Endothelial cell (in vitro differentiated cells): Measurements from ENCODE around the gene SCO2. TPM values are rescaled to one million over a fixed set of nuclear protein-coding genes. Genes with fewer than 3 reads are reported as not detected.

ENCODE experiments used
- DNase-seq: peaks from one replicate; pipeline ENCODE4 v3.0.0; 2021; ENCODE audit warnings: low spot score
- H3K27ac Mint-ChIP-seq: one replicate; pipeline ENCODE4 v1.8.0; 2021; ENCODE audit warnings: mixed read lengths, inconsistent platforms; ENCODE audit not compliant: unreplicated experiment
- H3K27me3 Mint-ChIP-seq: one replicate; pipeline ENCODE4 v1.8.0; 2021; ENCODE audit warnings: mild to moderate bottlenecking, moderate library complexity, mixed read lengths, inconsistent platforms; ENCODE audit not compliant: unreplicated experiment
- H3K36me3 Mint-ChIP-seq: one replicate; pipeline ENCODE4 v1.8.0; 2021; ENCODE audit warnings: mild to moderate bottlenecking, low read depth, mixed read lengths, inconsistent platforms; ENCODE audit not compliant: unreplicated experiment
- H3K4me1 Mint-ChIP-seq: one replicate; pipeline ENCODE4 v1.8.0; 2021; ENCODE audit warnings: mild to moderate bottlenecking, mixed read lengths, inconsistent platforms; ENCODE audit not compliant: unreplicated experiment
- H3K4me3 Mint-ChIP-seq: one replicate; pipeline ENCODE4 v1.8.0; 2021; ENCODE audit warnings: mild to moderate bottlenecking, mixed read lengths, inconsistent platforms; ENCODE audit not compliant: unreplicated experiment
- H3K9me3 Mint-ChIP-seq: one replicate; pipeline ENCODE4 v1.8.0; 2021; ENCODE audit warnings: mixed read lengths, inconsistent platforms; ENCODE audit not compliant: unreplicated experiment
- total RNA-seq: library from RNA; stranded (reverse); fragmentation: NEBNext Ultra II Directional; extraction: Animal tissue kit (Norgen Biotek cat#: 25700); gene quantifications from one replicate; pipeline ENCODE4 v1.2.1, GENCODE V29; 2021; ENCODE audit not compliant: unreplicated experiment
- TF ChIP-seq, protein P1 (sequence below): fragments of 200-600 bp; sonication (generic); IDR thresholded peaks from one replicate; pipeline ENCODE4 v1.5.0; 2021; ENCODE audit warnings: antibody characterized with exemption; ENCODE audit not compliant: unreplicated experiment

The SCO2 gene
- total RNA-seq, 1 donor from 2014 or later, result 1.1 TPM

DNA sequence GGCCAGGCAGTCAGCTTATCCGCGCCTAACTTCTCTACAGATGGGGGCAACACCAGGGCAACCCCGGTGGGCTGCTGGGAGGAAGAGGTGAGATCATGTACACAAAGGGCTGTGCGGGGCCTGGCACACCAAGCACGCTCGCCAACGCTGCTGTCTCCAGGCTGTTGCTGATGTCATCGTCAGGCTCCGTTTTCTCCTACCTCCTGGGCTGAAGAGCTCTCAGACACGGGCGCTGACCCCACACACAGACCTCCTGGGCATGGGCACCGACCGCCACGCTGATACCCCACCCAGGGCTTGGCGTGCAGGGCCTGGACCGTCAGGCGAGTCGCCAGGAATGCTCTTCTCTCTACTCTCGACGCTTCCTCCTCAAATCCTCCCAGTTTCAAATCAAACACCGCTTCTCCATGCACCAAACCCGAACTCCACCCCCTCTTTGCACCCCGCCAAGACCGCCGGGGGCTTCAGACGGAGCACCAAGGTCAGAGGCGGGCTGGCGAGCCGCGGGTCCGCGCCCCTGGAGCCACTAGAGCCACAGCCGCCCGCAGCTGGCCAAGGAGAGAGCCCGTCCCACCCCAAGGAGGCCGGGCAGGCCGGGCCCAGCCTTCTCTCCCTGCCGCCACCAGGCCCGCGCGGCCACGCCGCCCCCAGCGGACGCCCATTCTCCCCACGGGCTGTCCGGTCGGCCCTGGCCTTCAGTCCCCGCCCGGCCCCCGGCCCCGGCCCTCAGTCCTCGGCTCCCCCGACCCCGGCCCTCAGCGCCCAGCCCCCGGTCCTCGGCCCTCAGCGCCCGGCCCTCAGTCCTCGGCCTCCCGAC lies 51.3 kb downstream of the SCO2 start:
- Mint-ChIP-seq H3K36me3 (no peaks in the 10 kb centered on the region), H3K4me3 (peak overlapping the region; percentile 94), H3K9me3 (no peaks in the 10 kb centered on the region), H3K27ac (peak overlapping the region; percentile 77), H3K27me3 (peaks cover 29% of the 10 kb centered on the region), H3K4me1 (peaks cover 22% of the 10 kb centered on the region)
- TF ChIP-seq, protein P1, sequence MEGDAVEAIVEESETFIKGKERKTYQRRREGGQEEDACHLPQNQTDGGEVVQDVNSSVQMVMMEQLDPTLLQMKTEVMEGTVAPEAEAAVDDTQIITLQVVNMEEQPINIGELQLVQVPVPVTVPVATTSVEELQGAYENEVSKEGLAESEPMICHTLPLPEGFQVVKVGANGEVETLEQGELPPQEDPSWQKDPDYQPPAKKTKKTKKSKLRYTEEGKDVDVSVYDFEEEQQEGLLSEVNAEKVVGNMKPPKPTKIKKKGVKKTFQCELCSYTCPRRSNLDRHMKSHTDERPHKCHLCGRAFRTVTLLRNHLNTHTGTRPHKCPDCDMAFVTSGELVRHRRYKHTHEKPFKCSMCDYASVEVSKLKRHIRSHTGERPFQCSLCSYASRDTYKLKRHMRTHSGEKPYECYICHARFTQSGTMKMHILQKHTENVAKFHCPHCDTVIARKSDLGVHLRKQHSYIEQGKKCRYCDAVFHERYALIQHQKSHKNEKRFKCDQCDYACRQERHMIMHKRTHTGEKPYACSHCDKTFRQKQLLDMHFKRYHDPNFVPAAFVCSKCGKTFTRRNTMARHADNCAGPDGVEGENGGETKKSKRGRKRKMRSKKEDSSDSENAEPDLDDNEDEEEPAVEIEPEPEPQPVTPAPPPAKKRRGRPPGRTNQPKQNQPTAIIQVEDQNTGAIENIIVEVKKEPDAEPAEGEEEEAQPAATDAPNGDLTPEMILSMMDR, result no peak
- DNase-seq, result peak; percentile 48

Other genes with a start within 250 kb of the SCO2 start
- gene PLXNB2, start 218.0 kb downstream of the SCO2 start, total RNA-seq, result 96.5 TPM
- gene DENND6B, start 198.6 kb downstream of the SCO2 start, total RNA-seq, result 3.6 TPM
- gene PPP6R2, start 182.3 kb downstream of the SCO2 start, total RNA-seq, result 50.9 TPM
- gene SBF1, start 50.6 kb downstream of the SCO2 start, total RNA-seq, result 76.7 TPM
- gene ADM2, start 44.1 kb downstream of the SCO2 start, total RNA-seq, result 0.36 TPM
- not detected for gene MIOX, start 38.7 kb downstream of the SCO2 start, total RNA-seq
- 88.2 TPM for gene LMF2, start 17.9 kb downstream of the SCO2 start, total RNA-seq
- gene NCAPH2, start 17.4 kb downstream of the SCO2 start, total RNA-seq, result 40.9 TPM
- 6.3 TPM for gene TYMP, start 4.4 kb upstream of the SCO2 start, total RNA-seq
- gene KLHDC7B, start 20.3 kb upstream of the SCO2 start, total RNA-seq, result not detected
- gene SYCE3, start 37.3 kb upstream of the SCO2 start, total RNA-seq, result not detected
- 89.0 TPM for gene CPT1B, start 52.8 kb upstream of the SCO2 start, total RNA-seq
- gene CHKB, start 57.3 kb upstream of the SCO2 start, total RNA-seq, result 94.6 TPM
- 0.69 TPM for gene MAPK8IP2, start 75.2 kb upstream of the SCO2 start, total RNA-seq
- gene ARSA, start 102.6 kb upstream of the SCO2 start, total RNA-seq, result 59.6 TPM
- gene SHANK3, start 147.2 kb upstream of the SCO2 start, total RNA-seq, result 223 TPM
- 2.8 TPM for gene ACR, start 212.6 kb upstream of the SCO2 start, total RNA-seq